ENCODE measurements around the gene LRRC4C. TPM values are rescaled to one million over a fixed set of nuclear protein-coding genes. Genes with fewer than 3 reads are reported as not detected.

Gene LRRC4C
- polyA plus RNA-seq, 1 experiment = 0.02 TPM

GRCh38 chr11:40235841-40236240 is 1223.6 kb downstream of the LRRC4C start:
- CTCF ChIA-PET = interaction anchor here (0.7 kb wide), 1 partner anchor 52 kb away, joined by 3 read pairs; no protein-coding TSS in a partner anchor
- no peaks in the 10 kb centered on the region for H3K27me3 ChIP-seq (ENCODE audit: control insufficient read depth, insufficient read depth, low read length)
- TF ChIP-seq CTCF (IDR thresholded peaks at IDR 0.05; ENCODE audit: low read depth, low read length) = no peak
- POLR2A ChIA-PET = no interaction called here
- no peak for DNase-seq (ENCODE audit: low read depth, low spot score)
- no peak overlapping the region for H3K27ac ChIP-seq (ENCODE audit: low read depth, low read length)
- no peaks in the 10 kb centered on the region for H3K9me3 ChIP-seq (ENCODE audit: control insufficient read depth, insufficient read depth, low read length)
- no peak overlapping the region for H3K4me3 ChIP-seq (ENCODE audit: low read depth, low read length)

GRCh38 chr11:40230821-40231220 is 1228.6 kb downstream of the LRRC4C start:
- Histone ChIP-seq H3K9me3 (ENCODE audit: control insufficient read depth, insufficient read depth, low read length) (no peaks in the 10 kb centered on the region), H3K4me3 (ENCODE audit: low read depth, low read length) (no peak overlapping the region), H3K27me3 (ENCODE audit: control insufficient read depth, insufficient read depth, low read length) (no peaks in the 10 kb centered on the region), H3K27ac (ENCODE audit: low read depth, low read length) (no peak overlapping the region)
- no peak for TF ChIP-seq CTCF (IDR thresholded peaks at IDR 0.05; ENCODE audit: low read depth, low read length)
- no peak for DNase-seq (ENCODE audit: low read depth, low spot score)
- ChIA-PET POLR2A (no interaction called here), CTCF (no interaction called here)

- DNase-seq (ENCODE audit: low read depth, low spot score) = no peak
- H3K4me3 ChIP-seq (ENCODE audit: low read depth, low read length) = no peak overlapping the region
- ChIA-PET POLR2A (no interaction called here), CTCF (no interaction called here)
- no peaks in the 10 kb centered on the region for H3K9me3 ChIP-seq (ENCODE audit: control insufficient read depth, insufficient read depth, low read length)
- no peak for TF ChIP-seq CTCF (IDR thresholded peaks at IDR 0.05; ENCODE audit: low read depth, low read length)
- H3K27me3 ChIP-seq (ENCODE audit: control insufficient read depth, insufficient read depth, low read length) = no peaks in the 10 kb centered on the region
- no peak overlapping the region for H3K27ac ChIP-seq (ENCODE audit: low read depth, low read length)
Measured at GRCh38 chr11:40228662-40229061, 1230.8 kb downstream of the LRRC4C start.

GRCh38 chr11:40227730-40228129 is 1231.7 kb downstream of the LRRC4C start:
- ChIA-PET POLR2A (no interaction called here), CTCF (no interaction called here)
- Histone ChIP-seq H3K9me3 (ENCODE audit: control insufficient read depth, insufficient read depth, low read length) (no peaks in the 10 kb centered on the region), H3K27ac (ENCODE audit: low read depth, low read length) (no peak overlapping the region), H3K27me3 (ENCODE audit: control insufficient read depth, insufficient read depth, low read length) (no peaks in the 10 kb centered on the region), H3K4me3 (ENCODE audit: low read depth, low read length) (no peak overlapping the region)
- DNase-seq (ENCODE audit: low read depth, low spot score) = no peak
- no peak for TF ChIP-seq CTCF (IDR thresholded peaks at IDR 0.05; ENCODE audit: low read depth, low read length)

- POLR2A ChIA-PET = no interaction called here
- no peak for TF ChIP-seq CTCF (IDR thresholded peaks at IDR 0.05; ENCODE audit: low read depth, low read length)
Measured at GRCh38 chr11:40226654-40227053, 1232.8 kb downstream of the LRRC4C start.

More at GRCh38 chr11:40226654-40227053, 1232.8 kb downstream of the LRRC4C start:
- Histone ChIP-seq H3K4me3 (ENCODE audit: low read depth, low read length) (no peak overlapping the region), H3K27me3 (ENCODE audit: control insufficient read depth, insufficient read depth, low read length) (no peaks in the 10 kb centered on the region), H3K27ac (ENCODE audit: low read depth, low read length) (no peak overlapping the region), H3K9me3 (ENCODE audit: control insufficient read depth, insufficient read depth, low read length) (no peaks in the 10 kb centered on the region)
- no peak for DNase-seq (ENCODE audit: low read depth, low spot score)
- CTCF ChIA-PET = no interaction called here

Data from AG04450 (cell line).